SU-DHL-6 (cell line): ENCODE measurements around the gene CERS6.

ENCODE experiments used
- H2AFZ ChIP-seq: fragments of 200-600 bp; sonication (generic); 2 replicates; pipeline ENCODE4 v1.6.1; 2014; ENCODE audit warnings: low read depth, mild to moderate bottlenecking, moderate library complexity, mixed read lengths, antibody characterized with exemption, low read length; ENCODE audit not compliant: severe bottlenecking
- H3F3A ChIP-seq: fragments of 200-600 bp; shearing (Covaris generic); 2 replicates; pipeline ENCODE4 v1.6.0; 2016; ENCODE audit warnings: antibody characterized with exemption, mild to moderate bottlenecking; ENCODE audit not compliant: insufficient read depth
- H3K27ac ChIP-seq: fragments of 200-600 bp; sonication (generic); 2 replicates; pipeline ENCODE4 v1.5.1; 2016; ENCODE audit warnings: low read depth, mild to moderate bottlenecking, low read length, moderate library complexity, mixed read lengths
- H3K27me3 ChIP-seq: fragments of 200-600 bp; sonication (generic), shearing (Covaris generic); 2 replicates; pipeline ENCODE4 v1.6.0; 2014; ENCODE audit warnings: mild to moderate bottlenecking, low read length
- H3K36me3 ChIP-seq: fragments of 200-600 bp; sonication (generic); 2 replicates; pipeline ENCODE4 v1.6.1; 2014; ENCODE audit warnings: mild to moderate bottlenecking, low read length, mixed read lengths
- H3K4me2 ChIP-seq: fragments of 300-600, 200-600 bp; shearing (Covaris generic), sonication (generic); 2 replicates; pipeline ENCODE4 v1.6.0; 2014; ENCODE audit warnings: low read length, low read depth, mild to moderate bottlenecking; ENCODE audit not compliant: poor library complexity, severe bottlenecking
- H3K4me3 ChIP-seq: fragments of 200-600 bp; sonication (generic); 2 replicates; pipeline ENCODE4 v1.5.1; 2014; ENCODE audit warnings: antibody characterized with exemption, low read length, mild to moderate bottlenecking, mixed read lengths; ENCODE audit not compliant: insufficient read depth, poor library complexity, severe bottlenecking
- H3K79me2 ChIP-seq: fragments of 200-600 bp; sonication (generic); 2 replicates; pipeline ENCODE4 v1.6.1; 2014; ENCODE audit warnings: mild to moderate bottlenecking, low read length, moderate library complexity; ENCODE audit not compliant: insufficient read depth
- H3K9ac ChIP-seq: fragments of 200-600 bp; sonication (generic); 2 replicates; pipeline ENCODE4 v1.7.0; 2014; ENCODE audit warnings: mild to moderate bottlenecking, low read length
- H3K9me2 ChIP-seq: fragments of 200-600 bp; sonication (generic); replicated peaks from 2 replicates; pipeline ENCODE4 v1.6.1; 2014; ENCODE audit warnings: low read length; ENCODE audit not compliant: insufficient read depth
- H3K9me3 ChIP-seq: fragments of 200-600 bp; sonication (generic); 2 replicates; pipeline ENCODE4 v1.6.1; 2014; ENCODE audit warnings: low read length, mixed read lengths; ENCODE audit not compliant: insufficient read depth
- H4K20me1 ChIP-seq: fragments of 200-600 bp; sonication (generic); 2 replicates; pipeline ENCODE4 v1.6.1; 2014; ENCODE audit warnings: low read depth, mild to moderate bottlenecking, antibody characterized with exemption, low read length, moderate library complexity, mixed read lengths
- CTCF ChIP-seq: fragments of 200-600 bp; sonication (generic); IDR thresholded peaks from one replicate; pipeline ENCODE4 v1.5.1; 2017; ENCODE audit warnings: antibody characterized with exemption, mild to moderate bottlenecking, low read length, moderate library complexity; ENCODE audit not compliant: insufficient read depth, poor library complexity, severe bottlenecking
- EZH2phosphoT487 ChIP-seq: fragments of 200-600 bp; sonication (generic), shearing (Covaris generic); conservative IDR thresholded peaks from 2 replicates; pipeline ENCODE4 v1.6.1; 2018; ENCODE audit warnings: mild to moderate bottlenecking, antibody characterized with exemption, low read length, moderate library complexity, mixed read lengths

CERS6 gene

GRCh38 chr2:168555283-168555682 lies 99.2 kb downstream of the CERS6 start:
- H3K9me3 ChIP-seq, result no peaks in the 10 kb centered on the region

GRCh38 chr2:168559187-168559586 lies 103.1 kb downstream of the CERS6 start:
- no peaks in the 10 kb centered on the region for H3F3A ChIP-seq
- no peaks in the 10 kb centered on the region for H3K36me3 ChIP-seq
- no peaks in the 10 kb centered on the region for H3K9me2 ChIP-seq
- no peak overlapping the region for H3K4me2 ChIP-seq
- H2AFZ ChIP-seq, result no peak overlapping the region
- no peaks in the 10 kb centered on the region for H3K79me2 ChIP-seq
- H4K20me1 ChIP-seq, result no peaks in the 10 kb centered on the region
- H3K9me3 ChIP-seq, result no peaks in the 10 kb centered on the region
- H3K27ac ChIP-seq, result no peak overlapping the region
- no peak overlapping the region for H3K9ac ChIP-seq
- TF ChIP-seq EZH2phosphoT487, result no peak
- no peak for TF ChIP-seq CTCF
- H3K27me3 ChIP-seq, result no peaks in the 10 kb centered on the region
- H3K4me3 ChIP-seq, result no peak overlapping the region

More at GRCh38 chr2:168555283-168555682, 99.2 kb downstream of the CERS6 start:
- Histone ChIP-seq H2AFZ (no peak overlapping the region), H3K9ac (no peak overlapping the region), H3K27ac (no peak overlapping the region), H3K4me3 (no peak overlapping the region), H3K36me3 (no peaks in the 10 kb centered on the region), H3K79me2 (no peaks in the 10 kb centered on the region), H3F3A (no peaks in the 10 kb centered on the region), H3K4me2 (no peak overlapping the region), H4K20me1 (no peaks in the 10 kb centered on the region), H3K9me2 (no peaks in the 10 kb centered on the region), H3K27me3 (no peaks in the 10 kb centered on the region)
- no peak for TF ChIP-seq CTCF
- TF ChIP-seq EZH2phosphoT487, result no peak

GRCh38 chr2:168560817-168561499 lies 104.9 kb downstream of the CERS6 start:
- H3K27ac ChIP-seq, result no peak overlapping the region

More at GRCh38 chr2:168560817-168561499, 104.9 kb downstream of the CERS6 start:
- Histone ChIP-seq H3F3A (no peaks in the 10 kb centered on the region), H3K9ac (no peak overlapping the region), H3K9me3 (no peaks in the 10 kb centered on the region), H3K27me3 (no peaks in the 10 kb centered on the region), H3K4me3 (no peak overlapping the region), H3K36me3 (no peaks in the 10 kb centered on the region), H3K4me2 (no peak overlapping the region), H2AFZ (no peak overlapping the region), H3K9me2 (no peaks in the 10 kb centered on the region), H4K20me1 (no peaks in the 10 kb centered on the region), H3K79me2 (no peaks in the 10 kb centered on the region)
- TF ChIP-seq CTCF (no peak), EZH2phosphoT487 (no peak)
